ENCODE data around the gene NID2. TPM values are rescaled to one million over a fixed set of nuclear protein-coding genes. Genes with fewer than 3 reads are reported as not detected.

Gene NID2
- total and polyA plus RNA-seq, 10 of the 15 experiments (the other 5 are each of a cell fraction or from before 2014, with no cell fraction given), result 0.04 to 0.49 (median 0.23) TPM; not detected in 3

DNA sequence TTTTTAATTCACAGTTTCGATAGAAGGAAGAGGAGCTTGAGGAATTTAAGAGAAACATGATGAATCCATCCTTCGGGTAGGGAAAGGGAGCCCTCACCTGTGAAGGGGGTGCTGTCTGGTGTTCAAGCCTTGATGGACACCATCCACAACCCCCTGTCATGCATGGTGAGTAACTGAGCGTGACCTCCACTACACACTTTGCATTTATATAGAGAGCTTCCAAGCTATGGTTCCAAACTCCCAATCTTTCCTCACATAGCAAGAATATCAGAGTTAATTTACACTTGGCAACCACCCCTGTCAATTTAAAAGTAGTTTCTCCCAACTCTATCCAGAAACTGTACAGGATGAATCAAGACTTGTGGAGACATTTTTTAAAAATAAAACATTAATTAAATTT, 13.1 kb upstream of the NID2 start:
- BruUV-seq (replicated peaks), result no TSS peak
- Histone ChIP-seq H3K4me2 (ENCODE audit: control insufficient read depth, insufficient read depth) (no peak overlapping the region), H4K20me1 (ENCODE audit: control insufficient read depth, insufficient read depth) (no peaks in the 10 kb centered on the region), H3K79me2 (ENCODE audit: control insufficient read depth, insufficient read depth, low read length) (no peaks in the 10 kb centered on the region), H2AFZ (ENCODE audit: control insufficient read depth, low read depth, low read length) (no peak overlapping the region), H3K4me1 (ENCODE audit: control insufficient read depth, insufficient read depth, low read length) (no peaks in the 10 kb centered on the region), H3K27ac (ENCODE audit: control insufficient read depth, insufficient read depth) (no peak overlapping the region), H3K9me3 (replicated peaks; ENCODE audit: control insufficient read depth, insufficient read depth, low read length) (no peaks in the 10 kb centered on the region), H3K9ac (ENCODE audit: control insufficient read depth, insufficient read depth, low read length) (no peak overlapping the region), H3K4me3 (no peak overlapping the region), H3K27me3 (replicated peaks in 1 of 2; ENCODE audit: control insufficient read depth in 2 of 2, insufficient read depth in 2 of 2, low read length in 1 of 2) (no peaks in the 10 kb centered on the region; a peak in 1 of 4 replicates), H3K36me3 (ENCODE audit: control insufficient read depth in 2 of 2, insufficient read depth in 2 of 2, low read length in 1 of 2) (no peaks in the 10 kb centered on the region)
- ChIA-PET RAD21 (ENCODE audit: unreplicated experiment) (no interaction called here), SMC1A (ENCODE audit: uncharacterized antibody, unreplicated experiment) (interaction anchor here (1.1 kb wide), 1 partner anchor 86 kb away, joined by 3 read pairs; no protein-coding TSS in a partner anchor), CTCF (interaction anchor here (1.1 kb wide), 1 partner anchor 9 kb away, joined by 3 read pairs; no protein-coding TSS in a partner anchor), POLR2A (no interaction called here)
- intact Hi-C loops (cut with micrococcal nuclease; ENCODE audit: unreplicated experiment), result no loop called here
- ATAC-seq (no peak), FAIRE-seq (no peak), DNase-seq (ENCODE audit: low read depth, low spot score) (no peak)
- 23% methylated on average over 3 of the region's 3 CpGs for WGBS (ENCODE audit: insufficient coverage, insufficient replicate concordance, low lambda C conversion rate, missing lambda C conversion rate)
- in situ Hi-C loops (cut with MboI), result no loop called here
- TF ChIP-seq HDAC2 (IDR thresholded peaks at IDR 0.05) (no peak), BHLHE40 (IDR thresholded peaks at IDR 0.05; ENCODE audit: borderline replicate concordance in 1 of 2, low read depth in 2 of 2, low read length in 1 of 2) (no peak), BCL11A (IDR thresholded peaks at IDR 0.05; ENCODE audit: low read depth, low read length) (no peak), SPI1 (IDR thresholded peaks at IDR 0.05; ENCODE audit: borderline replicate concordance, insufficient read depth, low read depth, low read length) (no peak), TCF3 (IDR thresholded peaks at IDR 0.05; ENCODE audit: borderline replicate concordance, insufficient read depth, low read depth, low read length) (no peak), STAT3 (IDR thresholded peaks at IDR 0.05; ENCODE audit: low read depth, low read length) (no peak)
- TF ChIP-seq, protein P1, sequence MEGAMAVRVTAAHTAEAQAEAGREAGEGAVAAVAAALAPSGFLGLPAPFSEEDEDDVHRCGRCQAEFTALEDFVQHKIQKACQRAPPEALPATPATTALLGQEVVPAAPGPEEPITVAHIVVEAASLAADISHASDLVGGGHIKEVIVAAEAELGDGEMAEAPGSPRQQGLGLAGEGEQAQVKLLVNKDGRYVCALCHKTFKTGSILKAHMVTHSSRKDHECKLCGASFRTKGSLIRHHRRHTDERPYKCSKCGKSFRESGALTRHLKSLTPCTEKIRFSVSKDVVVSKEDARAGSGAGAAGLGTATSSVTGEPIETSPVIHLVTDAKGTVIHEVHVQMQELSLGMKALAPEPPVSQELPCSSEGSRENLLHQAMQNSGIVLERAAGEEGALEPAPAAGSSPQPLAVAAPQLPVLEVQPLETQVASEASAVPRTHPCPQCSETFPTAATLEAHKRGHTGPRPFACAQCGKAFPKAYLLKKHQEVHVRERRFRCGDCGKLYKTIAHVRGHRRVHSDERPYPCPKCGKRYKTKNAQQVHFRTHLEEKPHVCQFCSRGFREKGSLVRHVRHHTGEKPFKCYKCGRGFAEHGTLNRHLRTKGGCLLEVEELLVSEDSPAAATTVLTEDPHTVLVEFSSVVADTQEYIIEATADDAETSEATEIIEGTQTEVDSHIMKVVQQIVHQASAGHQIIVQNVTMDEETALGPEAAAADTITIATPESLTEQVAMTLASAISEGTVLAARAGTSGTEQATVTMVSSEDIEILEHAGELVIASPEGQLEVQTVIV (IDR thresholded peaks at IDR 0.05; ENCODE audit: borderline replicate concordance, partially characterized antibody), result no peak

All from GM12878 (cell line).